T-cell (primary cell): Measurements from ENCODE around the gene ZG16B. TPM values are rescaled to one million over a fixed set of nuclear protein-coding genes. Genes with fewer than 3 reads are reported as not detected.
A peak's percentile ranks its signal among the peaks of the same experiment; 100 is the strongest.

Experiments
- ATAC-seq, 4 experiments: fragments of 200-7000 bp in 3 of 4; fragments of 150-1000 bp in 1 of 4; cut with Tn5 transposase; replicated peaks in 1 of 4; 1 replicate in 3 of 4; 2 replicates in 1 of 4; pipeline ENCODE4 v1.10.0; 2021; ENCODE audit warnings: moderate library complexity in 3 of 4, mild to moderate bottlenecking in 2 of 4, moderate number of reproducible peaks in 1 of 4
- CTCF ChIA-PET, 2 donors: fragments of 300-600 bp; sonication (Branson Sonifier 250); formaldehyde crosslinking; loops; one replicate each; lab custom pipeline; 2022; ENCODE audit warnings: antibody characterized with exemption in 2 of 2; lab: Charles Lee
- POLR2A ChIA-PET, 2 donors: fragments of 300-600 bp; sonication (Branson Sonifier 250); formaldehyde crosslinking; loops; one replicate each; lab custom pipeline; 2022; ENCODE audit warnings: antibody characterized with exemption in 2 of 2; lab: Charles Lee
- DNase-seq, 35 experiments: peaks; one replicate each; pipeline versions ENCODE4 v3.0.0 to v3.0.0-alpha.2; 2013 to 2023
- H3K27ac ChIP-seq: one replicate; pipeline ENCODE4 v1.5.1; 2013; ENCODE audit warnings: low read length
- H3K27me3 ChIP-seq, 2 experiments: replicated peaks in 1 of 2; 1 replicate in 1 of 2; 2 replicates in 1 of 2; pipeline versions ENCODE4 v1.6.1 to v1.7.0; 2013; ENCODE audit warnings: low read length in 1 of 2, mixed read lengths in 1 of 2; ENCODE audit not compliant: control insufficient read depth in 2 of 2, insufficient read depth in 2 of 2; ENCODE audit errors: extremely low read depth in 1 of 2
- H3K36me3 ChIP-seq, 2 donors: 1 replicate in 1 of 2; 2 replicates in 1 of 2; pipeline versions ENCODE4 v1.6.1 to v1.7.0; 2013; ENCODE audit warnings: low read length in 1 of 2; ENCODE audit not compliant: control insufficient read depth in 2 of 2, insufficient read depth in 1 of 2; ENCODE audit errors: extremely low read depth in 1 of 2
- H3K4me1 ChIP-seq, 2 experiments: 1 replicate in 1 of 2; 2 replicates in 1 of 2; pipeline versions ENCODE4 v1.6.1 to v1.7.0; 2013; ENCODE audit warnings: low read length in 2 of 2, mixed read lengths in 1 of 2; ENCODE audit not compliant: insufficient read depth in 2 of 2, control insufficient read depth in 1 of 2; ENCODE audit errors: extremely low read depth in 1 of 2
- H3K4me3 ChIP-seq, 2 donors: 1 replicate in 1 of 2; 2 replicates in 1 of 2; pipeline versions ENCODE4 v1.5.1 to v1.7.0; 2013; ENCODE audit warnings: mild to moderate bottlenecking in 2 of 2, low read length in 1 of 2, moderate library complexity in 1 of 2; ENCODE audit not compliant: control insufficient read depth in 1 of 2; ENCODE audit errors: extremely low read depth in 1 of 2
- H3K9me3 ChIP-seq: 2 replicates; pipeline ENCODE4 v1.7.0; 2013
- H3K27ac Mint-ChIP-seq, 2 donors: one replicate each; pipeline ENCODE4 v1.8.0; 2020 to 2021; ENCODE audit warnings: mild to moderate bottlenecking in 2 of 2, mixed read lengths in 2 of 2
- H3K27me3 Mint-ChIP-seq, 2 donors: one replicate each; pipeline ENCODE4 v1.8.0; 2021 to 2022; ENCODE audit warnings: mixed read lengths in 2 of 2
- H3K36me3 Mint-ChIP-seq: one replicate; pipeline ENCODE4 v1.8.0; 2021; ENCODE audit warnings: mixed read lengths
- H3K4me1 Mint-ChIP-seq, 3 donors: one replicate each; pipeline ENCODE4 v1.8.0; 2020 to 2022; ENCODE audit warnings: mixed read lengths in 3 of 3, mild to moderate bottlenecking in 1 of 3
- H3K4me3 Mint-ChIP-seq, 3 donors: one replicate each; pipeline ENCODE4 v1.8.0; 2020 to 2022; ENCODE audit warnings: mild to moderate bottlenecking in 3 of 3, mixed read lengths in 3 of 3, moderate library complexity in 3 of 3
- H3K9me3 Mint-ChIP-seq, 3 donors: one replicate each; pipeline ENCODE4 v1.8.0; 2020 to 2022; ENCODE audit warnings: mixed read lengths in 3 of 3
- WGBS: methylation state at CpG from one replicate; pipeline ENCODE4 v1.1.5; 2013; ENCODE audit warnings: missing lambda C conversion rate; ENCODE audit not compliant: insufficient coverage; 5-methylcytosine and 5-hydroxymethylcytosine counted together
- total RNA-seq, 35 experiments: library from RNA in 6 of 35; stranded (reverse) in 6 of 35; fragments of 120-200 nt in 1 of 35; gene quantifications; one replicate each; pipeline versions ENCODE4 v1.2.1 to v1.2.4 and lab custom pipeline; 2013 to 2026

The ZG16B gene
- total RNA-seq, 5 donors from 2014 or later (not counting 1 experiment from before 2014, with no cell fraction given), result 0.43 TPM; not detected in 4

GRCh38 chr16:2839650-2840450 is 9.7 kb downstream of the ZG16B start:
- Mint-ChIP-seq H3K27me3 (peaks cover 0 to 4% of the 10 kb centered on the region in 2 donors), H3K27ac (peak overlapping the region in 1 of 2 donors; percentile 39), H3K36me3 (no peaks in the 10 kb centered on the region), H3K9me3 (no peaks in the 10 kb centered on the region), H3K4me3 (peak overlapping the region in 1 of 3 donors; percentile 42), H3K4me1 (peaks cover 16 to 55% (median 39%) of the 10 kb centered on the region in 3 donors)
- Histone ChIP-seq H3K27me3 (peaks cover 0 to 10% of the 10 kb centered on the region in 2 experiments), H3K9me3 (no peaks in the 10 kb centered on the region), H3K4me3 (no peak overlapping the region), H3K27ac (peak overlapping the region; percentile 91), H3K36me3 (no peaks in the 10 kb centered on the region), H3K4me1 (peaks cover 22 to 47% of the 10 kb centered on the region in 2 experiments)
- ChIA-PET POLR2A (no interaction called here), CTCF (interaction anchor here (0.9 to 2.6 kb wide), 3 partner anchors 26 to 28 kb away, joined by 4 to 19 read pairs (median 5); no protein-coding TSS in a partner anchor)
- DNase-seq (no peak), ATAC-seq (no peak)
- 95% methylated on average over 9 of the region's 15 CpGs for WGBS

- peak overlapping the region; percentile 91 for H3K27ac ChIP-seq
- Mint-ChIP-seq H3K9me3 (no peaks in the 10 kb centered on the region), H3K27me3 (peaks cover 0 to 3% of the 10 kb centered on the region in 2 donors), H3K4me3 (peak overlapping the region in 1 of 3 donors; percentile 66), H3K27ac (no peak overlapping the region), H3K36me3 (no peaks in the 10 kb centered on the region), H3K4me1 (peaks cover 16 to 56% (median 45%) of the 10 kb centered on the region in 3 donors)
- no peaks in the 10 kb centered on the region for H3K36me3 ChIP-seq
- H3K4me3 ChIP-seq, result peak overlapping the region in 1 of 2 donors; percentile 38
- H3K4me1 ChIP-seq, result peaks cover 22 to 47% of the 10 kb centered on the region in 2 experiments
- ChIA-PET POLR2A (no interaction called here), CTCF (no interaction called here)
- DNase-seq, result peak in 1 of 35 experiments; percentile 19
- 30% methylated on average over 2 of the region's 12 CpGs for WGBS
- peaks cover 0 to 6% of the 10 kb centered on the region in 2 experiments for H3K27me3 ChIP-seq
- H3K9me3 ChIP-seq, result no peaks in the 10 kb centered on the region
- no peak for ATAC-seq
Measured at GRCh38 chr16:2840914-2841313, 10.8 kb downstream of the ZG16B start.

- no peaks in the 10 kb centered on the region for H3K36me3 Mint-ChIP-seq
- peak overlapping the region; percentile 92 to 95 for H3K27ac Mint-ChIP-seq
- peaks cover 22 to 47% of the 10 kb centered on the region in 2 experiments for H3K4me1 ChIP-seq
- H3K9me3 ChIP-seq, result no peaks in the 10 kb centered on the region
- ChIA-PET CTCF (interaction anchor here in 1 of 2 donors (0.5 to 4.4 kb wide), 2 partner anchors 26 to 64 kb away, joined by 5 to 16 read pairs; no protein-coding TSS in a partner anchor), POLR2A (no interaction called here)
- H3K27ac ChIP-seq, result peak overlapping the region; percentile 91
- WGBS, result 60% methylated on average over 17 of the region's 18 CpGs
- H3K27me3 ChIP-seq, result no peaks in the 10 kb centered on the region
- ATAC-seq (peak in 1 of 4 experiments; percentile 15), DNase-seq (peak in 3 of 35 experiments; percentile 20 to 43 (median 34))
- peak overlapping the region; percentile 12 to 38 for H3K4me3 ChIP-seq
- H3K27me3 Mint-ChIP-seq, result peaks cover 0 to 3% of the 10 kb centered on the region in 2 donors
- peak overlapping the region; percentile 21 to 66 (median 62) for H3K4me3 Mint-ChIP-seq
- H3K9me3 Mint-ChIP-seq, result no peaks in the 10 kb centered on the region
- no peaks in the 10 kb centered on the region for H3K36me3 ChIP-seq
- peaks cover 16 to 58% (median 49%) of the 10 kb centered on the region in 3 donors for H3K4me1 Mint-ChIP-seq
Measured at GRCh38 chr16:2841606-2842339, 11.7 kb downstream of the ZG16B start.

GRCh38 chr16:2842340-2843000 is 12.4 kb downstream of the ZG16B start:
- DNase-seq, result peak; percentile 32 to 85 (median 58)
- Histone ChIP-seq H3K4me3 (peak overlapping the region; percentile 12 to 38), H3K36me3 (no peaks in the 10 kb centered on the region), H3K9me3 (no peaks in the 10 kb centered on the region), H3K4me1 (peaks cover 22 to 50% of the 10 kb centered on the region in 2 experiments), H3K27me3 (peaks cover 0 to 3% of the 10 kb centered on the region in 2 experiments), H3K27ac (peak overlapping the region; percentile 91)
- peak overlapping the region; percentile 92 to 95 for H3K27ac Mint-ChIP-seq
- no peaks in the 10 kb centered on the region for H3K9me3 Mint-ChIP-seq
- peak; percentile 50 to 74 (median 62) for ATAC-seq
- H3K4me3 Mint-ChIP-seq, result peak overlapping the region; percentile 62 to 66 (median 63)
- peaks cover 16 to 61% (median 49%) of the 10 kb centered on the region in 3 donors for H3K4me1 Mint-ChIP-seq
- ChIA-PET POLR2A (no interaction called here), CTCF (interaction anchor here in 1 of 2 donors (4.4 kb wide), 1 partner anchor 26 kb away, joined by 16 read pairs; no protein-coding TSS in a partner anchor)
- WGBS, result 23% methylated on average over 39 of the region's 40 CpGs
- H3K27me3 Mint-ChIP-seq, result no peaks in the 10 kb centered on the region
- no peaks in the 10 kb centered on the region for H3K36me3 Mint-ChIP-seq

GRCh38 chr16:2843526-2843925 is 13.4 kb downstream of the ZG16B start:
- Mint-ChIP-seq H3K9me3 (no peaks in the 10 kb centered on the region), H3K4me1 (peaks cover 10 to 54% (median 44%) of the 10 kb centered on the region in 3 donors), H3K4me3 (no peak overlapping the region), H3K36me3 (no peaks in the 10 kb centered on the region), H3K27me3 (no peaks in the 10 kb centered on the region), H3K27ac (peak overlapping the region; percentile 83 to 84)
- Histone ChIP-seq H3K9me3 (no peaks in the 10 kb centered on the region), H3K27ac (peak overlapping the region; percentile 4), H3K36me3 (no peaks in the 10 kb centered on the region), H3K4me3 (no peak overlapping the region), H3K4me1 (peaks cover 22 to 48% of the 10 kb centered on the region in 2 experiments), H3K27me3 (peaks cover 0 to 3% of the 10 kb centered on the region in 2 experiments)
- ATAC-seq (no peak), DNase-seq (no peak)
- 91% methylated on average over 7 of the region's 8 CpGs for WGBS
- ChIA-PET CTCF (interaction anchor here in 1 of 2 donors (0.6 to 4.4 kb wide), 2 partner anchors 25 to 39 kb away, joined by 4 to 16 read pairs; partner anchors contain the start of gene FLYWCH2), POLR2A (interaction anchor here in 1 of 2 donors (0.5 kb wide), 1 partner anchor 40 kb away, joined by 3 read pairs; no protein-coding TSS in a partner anchor)
